Measurements from ENCODE around the gene BCAS4.

Gene BCAS4

GRCh38 chr20:50855498-50856474 lies 60.9 kb downstream of the BCAS4 start:
- DNase-seq (ENCODE audit: low spot score): no peak

- DNase-seq (ENCODE audit: low spot score): no peak
Observed at GRCh38 chr20:50856475-50857041, 61.7 kb downstream of the BCAS4 start.

DNA sequence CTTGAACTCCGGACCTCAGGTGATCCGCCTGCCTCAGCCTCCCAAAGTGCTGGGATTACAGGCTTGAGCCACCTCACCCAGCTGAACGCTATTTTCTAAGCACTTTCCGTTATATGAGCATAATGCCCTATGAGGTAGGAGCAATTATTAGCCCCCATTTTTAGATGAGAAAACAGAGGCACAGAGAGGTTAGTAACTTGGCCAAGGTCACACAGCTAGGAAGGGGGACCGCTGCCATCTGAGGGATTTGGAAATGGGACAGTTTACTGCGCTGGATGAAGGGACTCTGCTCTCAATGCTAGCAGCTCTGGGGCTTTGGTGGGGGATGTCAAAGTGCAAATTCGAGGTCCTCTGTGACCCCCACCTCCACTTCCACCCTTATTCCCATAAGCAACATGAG lies 62.5 kb downstream of the BCAS4 start:
- DNase-seq (ENCODE audit: low spot score): no peak

DNA sequence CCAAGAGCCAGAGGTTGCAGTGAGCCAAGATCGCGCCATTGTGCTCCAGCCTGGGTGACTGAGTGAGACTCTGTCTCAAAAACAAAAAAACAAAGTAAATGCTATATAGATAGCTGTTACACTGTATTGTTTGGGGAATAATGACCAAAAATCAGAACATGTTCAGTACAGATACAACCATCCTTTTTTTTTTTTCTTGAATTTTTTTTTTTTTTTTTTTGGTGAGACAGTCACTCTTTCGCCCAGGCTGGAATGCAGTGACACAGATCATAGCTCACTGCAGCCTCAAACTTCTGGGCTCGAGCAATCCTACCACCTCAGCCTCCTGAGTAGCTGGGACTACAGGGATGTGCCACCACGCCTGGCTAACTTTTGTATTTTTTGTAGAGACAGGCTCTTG lies 63.7 kb downstream of the BCAS4 start:
- no peak for DNase-seq (ENCODE audit: low spot score)

GRCh38 chr20:50859161-50859560 lies 64.3 kb downstream of the BCAS4 start:
- DNase-seq (ENCODE audit: low spot score): no peak

DNA sequence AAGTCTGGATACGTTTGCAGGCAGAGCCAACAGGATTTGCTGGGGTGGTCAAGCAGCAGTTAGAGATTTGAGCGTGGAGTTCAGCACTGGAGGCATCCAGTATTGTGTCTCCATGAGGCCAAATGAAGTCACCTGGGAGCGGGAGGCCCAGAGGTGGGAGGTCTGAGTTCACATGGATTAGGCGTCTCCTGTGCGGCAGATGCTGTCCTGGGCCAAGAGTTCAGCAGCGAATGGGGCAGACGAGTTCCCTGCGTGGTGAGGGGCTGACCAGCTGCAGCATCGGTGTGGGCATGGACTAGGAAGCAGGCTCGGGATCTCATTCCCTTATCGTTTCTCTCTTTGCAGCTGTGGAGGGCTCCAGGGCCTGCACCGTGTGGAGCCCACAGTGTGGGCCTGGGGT lies 66.2 kb downstream of the BCAS4 start:
- DNase-seq (ENCODE audit: low spot score): no peak

GRCh38 chr20:50862546-50862945 lies 67.7 kb downstream of the BCAS4 start:
- DNase-seq (ENCODE audit: low spot score): no peak

DNA sequence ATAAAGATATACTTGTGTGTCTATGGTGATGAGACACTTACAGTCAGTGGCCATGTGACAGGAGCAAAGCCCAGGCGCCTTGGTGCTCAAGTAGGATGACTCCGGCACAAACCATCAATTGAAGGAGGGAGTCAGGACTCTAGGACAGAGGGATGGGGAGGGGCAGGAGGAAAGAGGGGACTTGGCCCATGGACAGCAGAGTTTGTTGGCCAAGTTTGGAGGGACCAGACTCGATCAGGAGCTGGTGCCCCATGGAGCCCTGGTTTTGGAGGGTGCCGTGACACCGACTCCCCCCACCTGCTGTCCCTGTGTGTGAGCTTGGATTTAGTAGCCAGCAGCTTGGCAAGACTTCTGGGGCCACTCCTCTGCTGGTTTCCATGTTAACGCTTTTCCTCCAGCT lies 70.3 kb downstream of the BCAS4 start:
- DNase-seq (ENCODE audit: low spot score): no peak

DNA sequence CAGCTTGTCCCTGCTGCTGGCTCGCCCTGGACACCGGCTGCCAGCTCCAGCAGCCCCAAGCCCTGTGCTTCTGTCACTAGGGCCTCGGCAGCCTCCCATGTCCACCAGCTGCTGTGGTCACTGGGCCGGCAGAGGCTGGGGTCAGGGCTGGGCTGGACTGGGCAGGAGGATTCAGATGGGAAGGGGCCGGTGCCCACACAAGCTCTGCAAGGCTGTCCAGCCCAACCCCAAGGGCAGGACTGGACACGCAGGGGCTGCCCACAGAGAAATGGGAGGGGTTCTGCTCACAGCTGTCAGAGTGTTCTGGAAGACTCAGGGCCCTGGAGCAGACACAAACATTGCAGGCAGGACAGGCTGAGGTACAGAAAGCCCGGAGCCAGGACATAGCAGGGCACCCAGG lies 70.7 kb downstream of the BCAS4 start:
- DNase-seq (ENCODE audit: low spot score): no peak

GRCh38 chr20:50866036-50866685 lies 71.3 kb downstream of the BCAS4 start:
- DNase-seq (ENCODE audit: low spot score): peak; percentile 56

DNA sequence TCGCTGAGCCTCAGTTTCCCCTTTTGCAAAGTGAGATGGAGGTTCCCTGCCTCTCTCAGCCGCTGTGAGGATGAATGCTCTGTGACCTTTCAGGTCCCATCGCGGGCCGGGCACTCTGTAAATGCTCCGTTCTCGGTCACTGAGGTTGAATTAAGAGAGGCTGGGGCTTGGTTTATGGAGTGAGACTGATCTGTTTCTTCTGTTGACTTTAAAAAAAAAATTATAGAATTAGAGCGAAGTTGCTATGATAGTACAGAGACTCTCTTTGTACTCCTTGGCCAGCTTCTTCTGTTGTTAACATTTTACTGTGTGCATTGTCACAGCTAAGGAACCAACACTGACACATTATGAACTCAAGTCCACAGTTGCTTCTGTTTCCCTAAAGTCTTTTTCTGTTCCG lies 72.0 kb downstream of the BCAS4 start:
- no peak for DNase-seq (ENCODE audit: low spot score)

DNA sequence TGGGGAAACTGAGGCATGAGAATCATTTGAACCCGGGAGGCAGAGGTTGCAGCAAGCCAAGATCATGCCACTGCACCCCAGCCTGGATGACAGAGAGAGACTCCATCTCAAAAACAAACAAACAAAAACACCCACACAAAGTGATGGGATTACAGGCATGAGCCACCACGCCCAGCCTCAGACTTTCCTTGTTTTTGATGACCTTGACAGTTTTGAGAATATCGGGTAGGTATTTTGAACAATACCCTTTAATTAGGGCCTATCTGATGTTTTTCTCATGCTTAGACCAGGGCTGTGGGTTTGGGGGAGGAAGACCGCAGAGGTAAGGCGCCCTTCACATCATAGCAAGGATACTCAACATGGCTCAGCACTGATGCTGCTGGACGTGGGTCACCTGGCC lies 72.9 kb downstream of the BCAS4 start:
- no peak for DNase-seq (ENCODE audit: low spot score)

GRCh38 chr20:50868509-50869495 lies 73.9 kb downstream of the BCAS4 start:
- no peak for DNase-seq (ENCODE audit: low spot score)

GRCh38 chr20:50870561-50871161 lies 75.8 kb downstream of the BCAS4 start:
- DNase-seq (ENCODE audit: low spot score): no peak

DNA sequence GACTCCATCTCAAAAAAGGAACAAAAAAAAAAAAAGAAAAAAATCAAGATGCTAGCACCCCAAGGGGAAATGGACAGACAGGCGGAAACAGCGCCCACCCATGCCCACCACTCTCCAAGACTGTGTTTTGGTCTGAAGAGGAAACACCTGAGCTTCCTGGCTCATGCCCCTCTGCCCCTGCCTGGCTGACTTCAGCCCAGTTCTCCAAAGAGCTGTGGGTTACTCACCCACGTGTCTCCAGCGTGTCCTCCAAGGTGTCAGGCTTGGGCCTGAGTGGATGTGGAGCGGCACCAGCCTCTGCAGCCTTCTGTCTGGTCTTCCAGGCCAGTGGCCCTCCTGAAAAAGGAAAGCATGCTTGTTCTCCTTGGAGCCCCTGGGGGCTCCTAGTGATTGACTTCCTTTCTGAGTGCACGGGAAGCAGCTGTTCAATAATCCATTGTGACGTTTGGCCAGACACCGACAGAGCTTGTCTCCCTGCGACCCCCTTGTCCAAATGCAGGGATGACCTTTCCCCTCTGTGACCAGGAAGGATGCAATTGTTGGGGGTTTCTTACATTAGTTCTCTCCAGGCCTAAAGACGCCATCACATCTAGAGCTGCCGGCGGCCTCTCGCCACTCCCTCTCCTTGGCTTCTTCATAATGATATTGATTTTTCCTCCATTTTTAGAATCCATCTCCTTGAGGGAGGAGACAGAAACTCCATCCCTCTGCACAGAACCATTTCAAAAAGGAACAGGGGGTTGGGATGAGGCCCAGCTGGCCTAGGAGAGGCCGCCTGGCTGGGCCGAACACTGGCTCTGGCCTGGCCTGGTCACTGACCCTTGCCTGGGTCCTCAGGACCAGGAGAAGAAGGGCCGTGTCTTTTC lies 77.9 kb downstream of the BCAS4 start:
- no peak for DNase-seq (ENCODE audit: low spot score)

DNA sequence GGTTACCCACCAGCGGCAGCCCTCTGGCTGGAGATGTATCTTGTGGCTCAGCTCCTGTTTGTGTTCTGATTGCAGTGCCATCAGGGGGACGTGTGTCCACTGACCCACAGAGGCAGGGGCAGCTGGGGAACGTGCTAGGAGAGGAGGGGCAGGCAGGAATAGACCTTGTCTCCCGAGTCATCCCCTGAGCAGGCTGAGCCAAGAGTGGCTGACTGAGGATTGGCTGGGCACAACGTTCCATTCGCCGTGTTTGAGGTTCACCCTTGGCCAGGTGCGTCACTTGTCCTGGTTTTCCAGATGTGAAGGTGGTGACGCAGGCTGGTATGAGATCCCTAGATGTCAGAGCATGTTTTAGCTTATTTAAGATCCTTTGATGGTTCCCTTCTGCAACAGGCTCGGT lies 78.7 kb downstream of the BCAS4 start:
- DNase-seq (ENCODE audit: low spot score): no peak

DNA sequence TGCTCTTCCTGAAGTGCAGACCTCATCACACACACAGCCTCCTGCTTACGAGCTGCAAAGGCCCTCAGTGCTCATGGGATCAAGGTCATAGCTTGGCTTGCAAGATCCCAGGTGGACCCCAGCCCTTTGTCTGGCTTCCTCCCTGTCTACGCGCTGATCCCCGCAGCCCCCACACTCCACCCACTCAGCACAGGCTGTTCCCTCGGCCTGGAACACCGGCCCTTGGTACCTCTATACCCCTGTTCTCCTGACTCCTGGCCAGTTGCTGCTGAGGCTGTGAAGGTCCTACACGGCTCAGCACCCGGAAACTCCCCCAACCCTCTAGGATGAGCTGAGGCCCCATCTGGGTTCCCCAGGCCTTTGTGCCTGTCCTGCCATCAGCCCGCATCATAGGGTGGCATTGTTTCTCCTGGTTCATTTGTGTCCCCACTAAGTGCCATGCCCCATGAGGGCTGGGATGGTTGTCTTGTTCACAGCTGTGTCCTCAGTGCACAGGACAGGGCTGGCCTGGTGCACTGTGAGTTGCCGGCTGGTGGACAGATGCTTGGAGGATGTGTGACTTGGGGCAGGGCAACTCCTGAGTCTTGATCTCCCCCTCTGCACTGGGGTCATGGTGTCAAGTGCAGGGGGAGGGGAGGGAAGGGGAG lies 79.4 kb downstream of the BCAS4 start:
- DNase-seq (ENCODE audit: low spot score): no peak

DNA sequence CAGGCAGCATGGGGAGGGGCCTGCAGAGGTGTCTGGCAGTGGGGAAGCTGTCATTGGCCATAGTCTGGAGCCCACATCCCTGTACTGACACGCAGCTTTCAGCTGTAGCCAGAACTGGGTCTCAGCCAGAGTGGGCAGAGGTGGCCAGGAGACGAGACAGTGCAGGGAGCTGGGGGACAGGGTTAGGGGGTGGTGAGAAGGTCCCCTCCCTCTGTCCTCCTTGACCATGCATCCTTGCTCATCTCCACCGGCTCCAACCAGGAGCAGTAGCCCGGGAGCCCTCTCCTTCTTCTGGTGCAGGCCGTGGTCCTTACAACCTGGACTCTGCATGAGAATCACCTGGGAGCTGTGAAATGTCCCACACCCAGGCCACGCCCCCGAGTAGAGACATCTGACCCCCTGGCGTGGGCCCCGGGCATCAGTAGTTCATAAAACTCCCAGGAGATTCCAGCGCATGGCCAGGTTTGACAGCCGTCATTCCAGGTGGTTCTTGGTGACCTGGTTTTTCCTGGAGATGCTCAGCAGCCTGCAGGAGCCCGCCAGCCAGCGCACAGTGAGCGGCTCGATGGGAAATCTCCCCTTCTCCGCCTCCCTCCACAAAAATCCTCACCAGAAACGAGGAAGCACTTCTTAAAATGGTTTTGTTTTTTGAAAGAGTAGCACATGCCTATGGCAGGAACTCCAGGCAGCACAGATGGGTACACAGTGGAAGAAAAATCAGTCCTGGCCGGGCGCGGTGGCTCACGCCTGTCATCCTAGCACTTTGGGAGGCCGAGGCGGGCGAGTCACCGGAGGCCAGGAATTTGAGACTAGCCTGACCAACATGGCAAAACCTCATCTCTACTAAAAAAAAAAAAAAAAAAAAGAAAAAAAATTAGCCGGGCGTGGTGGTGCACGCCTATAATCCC lies 80.2 kb downstream of the BCAS4 start:
- DNase-seq (ENCODE audit: low spot score): no peak
